ENCODE data around the gene SFTA2.

DNA sequence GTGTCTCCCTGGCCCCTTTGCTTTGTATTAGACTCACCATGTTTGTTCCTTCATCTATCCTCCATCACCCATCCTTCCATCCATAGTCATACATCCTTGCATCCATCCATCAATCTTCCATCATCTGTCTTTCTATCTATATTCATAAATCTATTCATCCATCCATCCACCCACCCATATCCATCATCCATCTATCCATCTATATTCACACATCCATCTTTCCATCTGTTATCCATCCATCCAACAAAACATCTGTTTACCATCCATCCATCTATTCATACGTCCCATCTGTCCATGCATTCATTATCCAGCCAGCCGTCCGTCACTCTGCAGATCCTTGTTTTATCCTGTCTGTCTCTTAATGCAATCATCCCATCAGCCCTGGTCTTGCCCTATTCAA is 37.0 kb downstream of the SFTA2 start:
- TF ChIP-seq CTCF (conservative IDR thresholded peaks at IDR 0.05; ENCODE audit: low read depth, low read length) (no peak), EZH2 (IDR thresholded peaks at IDR 0.05; ENCODE audit: borderline replicate concordance, low read depth, low read length, poor library complexity, severe bottlenecking) (no peak)

Data from A673 (cell line).